Measurements from ENCODE around the gene YWHAG.
"Not testable (repeated sequence)": the region's sequence is repeated elsewhere in the genome, so short reads cannot be mapped to it uniquely, and the experiment has no call there.

Gene YWHAG

DNA sequence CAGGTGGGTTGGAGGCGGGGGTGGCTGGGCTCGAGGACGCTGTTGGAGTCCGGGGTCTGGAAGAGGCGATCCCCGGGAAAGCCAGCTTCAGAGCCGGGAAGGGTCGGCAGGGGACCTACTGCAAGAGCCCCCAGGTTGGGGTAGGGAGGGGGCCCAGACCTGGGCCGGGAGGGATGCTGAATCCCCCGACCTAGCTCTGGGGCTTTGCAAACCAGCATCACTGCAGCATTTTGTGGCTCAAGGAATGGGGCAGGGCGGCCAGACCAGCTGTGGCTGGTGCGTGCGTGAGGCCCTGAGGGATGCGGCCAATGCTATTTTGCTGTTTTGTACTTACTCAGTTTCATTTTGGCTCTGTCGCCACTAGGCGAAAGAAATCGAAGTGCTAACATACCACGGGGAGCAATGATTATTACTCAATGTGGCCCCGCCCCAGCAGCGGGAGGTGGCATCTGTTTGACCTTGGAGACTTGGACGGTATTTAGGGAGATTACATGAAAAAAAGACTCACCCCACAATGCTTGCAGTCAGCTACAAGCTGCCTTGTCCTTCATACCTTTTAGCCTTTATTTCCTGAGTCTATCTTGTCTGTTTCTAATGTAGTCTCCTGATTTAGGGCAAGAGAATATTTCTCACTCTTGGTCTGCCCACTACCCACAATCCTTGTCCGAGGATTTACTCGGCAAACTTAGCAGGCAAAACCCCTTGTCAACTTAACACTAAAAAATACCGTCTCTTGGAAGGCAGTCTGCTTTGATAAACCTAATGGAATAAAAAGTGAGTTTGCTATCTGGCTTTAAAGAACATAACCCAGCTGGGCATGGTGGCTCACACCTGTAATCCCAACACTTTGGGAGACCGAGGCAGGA lies 40.1 kb downstream of the YWHAG start:
- peak; percentile 42 for DNase-seq (ENCODE audit: low read depth)

DNA sequence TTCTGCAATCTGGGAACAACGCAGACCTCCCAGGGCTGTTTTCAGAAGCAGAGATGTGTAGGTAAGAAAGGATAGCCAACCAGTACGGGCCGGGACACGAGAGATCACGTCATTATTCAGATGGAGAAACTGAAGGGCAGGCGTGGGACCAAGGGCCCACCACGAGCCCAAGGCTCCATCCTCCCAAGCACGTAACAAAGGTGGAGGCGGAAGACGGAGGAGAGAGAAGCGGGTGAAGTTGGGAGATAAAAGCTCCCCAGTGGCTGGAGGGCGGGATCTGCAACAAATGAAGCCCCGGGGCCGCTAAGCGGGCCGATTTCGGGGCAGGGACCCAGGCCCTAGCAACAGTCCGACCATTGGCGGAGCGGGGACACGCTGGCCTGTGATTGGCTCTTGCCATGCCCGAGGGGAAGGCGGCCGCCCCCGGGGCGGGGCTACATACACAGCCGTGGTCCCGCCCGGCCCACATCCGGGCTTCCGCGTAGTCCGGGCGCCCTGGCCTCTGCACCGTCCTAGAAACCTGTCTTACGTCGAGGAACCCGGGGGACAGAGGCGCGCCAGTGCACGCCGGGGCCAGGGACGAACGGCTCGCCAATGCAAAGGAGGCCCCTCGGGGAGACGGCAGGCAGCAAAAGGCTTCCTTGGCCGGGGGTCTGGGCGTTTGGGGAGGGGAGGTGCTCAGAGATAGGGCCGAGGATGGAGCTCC lies 40.9 kb downstream of the YWHAG start:
- peak; percentile 92 for DNase-seq (ENCODE audit: low read depth)

GRCh38 chr7:76316984-76317781 lies 41.6 kb downstream of the YWHAG start:
- no peak for DNase-seq (ENCODE audit: low read depth)

DNA sequence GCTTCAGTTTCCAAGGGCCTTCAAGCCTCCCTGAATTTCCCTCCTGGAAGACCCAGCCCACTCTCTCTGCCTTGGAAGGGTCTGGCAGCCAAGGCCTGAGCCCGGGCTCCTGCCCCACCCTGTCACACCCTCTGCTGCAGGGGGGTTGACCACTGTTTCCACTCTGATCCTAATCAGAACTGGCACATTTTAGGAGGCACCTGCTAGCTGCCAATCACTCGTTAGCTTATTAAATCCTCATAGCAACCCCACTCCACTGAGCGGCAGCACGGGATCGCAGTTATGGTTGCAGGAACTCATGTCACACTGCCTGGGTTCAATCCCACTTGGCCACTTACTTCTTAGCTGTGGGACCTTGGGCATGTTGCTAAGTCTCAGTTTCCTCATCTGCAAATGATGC lies 43.4 kb downstream of the YWHAG start:
- no peak for DNase-seq (ENCODE audit: low read depth)

DNA sequence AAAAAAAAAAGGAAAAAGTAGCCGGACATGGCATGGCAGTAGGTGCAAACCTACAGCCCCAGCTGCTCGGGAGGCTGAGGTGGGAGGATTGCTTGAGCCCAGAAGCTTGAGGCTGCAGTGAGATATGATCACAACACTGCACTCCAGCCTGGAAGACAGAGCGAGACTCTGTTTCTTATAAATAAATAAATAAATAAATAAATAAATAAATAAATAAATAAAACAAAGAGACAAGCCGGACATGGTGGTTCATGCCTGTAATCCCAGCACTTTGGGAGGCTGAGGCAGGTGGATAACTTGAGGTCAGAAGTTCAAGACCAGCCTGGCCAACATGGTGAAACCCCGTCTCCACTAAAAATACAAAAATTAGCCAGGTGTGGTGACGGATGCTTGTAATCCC lies 44.1 kb downstream of the YWHAG start:
- not testable (repeated sequence) for DNase-seq (ENCODE audit: low read depth)

DNA sequence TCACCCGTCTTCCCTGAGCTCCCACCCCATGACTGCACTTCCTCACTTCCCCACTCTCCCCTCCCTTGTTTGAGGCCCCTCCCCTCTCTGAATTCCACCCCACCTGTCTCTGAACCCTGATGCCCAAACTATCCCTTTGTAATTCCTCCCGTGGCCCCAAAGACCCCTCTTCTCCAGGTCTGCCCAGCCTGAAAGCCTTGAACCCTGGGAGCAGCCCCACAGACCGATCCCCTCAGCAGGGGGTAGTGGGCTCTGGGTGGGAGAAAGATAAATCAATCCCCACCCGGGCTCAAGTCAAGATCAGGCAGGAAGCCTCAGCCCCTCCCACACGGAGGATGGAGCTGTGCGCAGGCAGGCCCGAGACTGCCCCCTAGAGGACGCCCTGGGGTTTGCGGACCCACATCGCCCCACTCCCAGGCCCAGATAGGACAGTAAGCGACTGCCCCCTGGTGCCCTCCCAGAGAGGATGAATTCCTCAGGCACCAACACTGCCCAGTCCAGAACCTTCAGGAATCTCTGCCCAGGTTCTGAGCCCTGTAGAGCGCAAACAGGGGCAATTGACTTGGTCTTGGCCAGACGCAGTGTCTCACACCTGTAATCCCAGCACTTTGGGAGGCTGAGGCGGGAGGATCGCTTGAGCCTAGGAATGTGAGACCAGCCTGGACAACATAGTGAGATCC lies 44.6 kb downstream of the YWHAG start:
- DNase-seq (ENCODE audit: low read depth) = peak; percentile 94

- not testable (repeated sequence) for DNase-seq (ENCODE audit: low read depth)
Observed at GRCh38 chr7:76311838-76312237, 47.0 kb downstream of the YWHAG start.

- no peak for DNase-seq (ENCODE audit: low read depth)
Observed at GRCh38 chr7:76310102-76310957, 48.5 kb downstream of the YWHAG start.

DNA sequence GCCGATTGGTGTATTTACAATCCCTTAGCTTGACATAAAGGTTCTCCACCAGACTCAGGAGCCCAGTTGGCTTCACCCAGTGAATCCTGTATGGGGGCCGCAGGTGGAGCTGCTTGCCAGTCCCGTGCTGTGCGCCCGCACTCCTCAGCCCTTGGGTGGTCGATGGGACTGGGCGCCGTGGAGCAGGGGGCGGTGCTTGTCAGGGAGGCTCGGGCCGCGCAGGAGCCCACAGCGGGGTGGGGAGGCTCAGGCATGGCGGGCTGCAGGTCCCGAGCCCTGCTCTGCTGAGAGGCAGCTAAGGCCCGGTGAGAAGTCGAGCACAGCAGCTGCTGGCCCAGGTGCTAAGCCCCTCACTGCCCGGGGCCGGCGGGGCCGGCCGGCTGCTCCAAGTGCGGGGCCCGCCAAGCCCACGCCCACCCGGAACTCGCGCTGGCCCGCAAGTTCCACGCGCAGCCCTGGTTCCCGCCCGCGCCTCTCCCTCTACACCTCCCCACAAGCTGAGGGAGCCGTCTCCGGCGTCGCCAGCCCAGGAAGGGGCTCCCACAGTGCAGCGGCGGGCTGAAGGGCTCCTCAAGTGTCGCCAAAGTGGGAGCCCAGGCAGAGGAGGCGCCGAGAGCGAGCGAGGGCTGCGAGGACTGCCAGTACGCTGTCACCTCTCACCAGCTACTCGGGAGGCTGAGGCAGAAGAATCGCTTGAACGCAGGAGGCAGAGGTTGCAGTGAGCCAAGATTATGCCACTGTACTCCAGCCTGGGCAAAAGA lies 49.3 kb downstream of the YWHAG start:
- not testable (repeated sequence) for DNase-seq (ENCODE audit: low read depth)

- DNase-seq (ENCODE audit: low read depth) = not testable (repeated sequence)
Observed at GRCh38 chr7:76308874-76309273, 49.9 kb downstream of the YWHAG start.

- no peak for DNase-seq (ENCODE audit: low read depth)
Observed at GRCh38 chr7:76304888-76305375, 53.9 kb downstream of the YWHAG start.

GRCh38 chr7:76303202-76304147 lies 55.3 kb downstream of the YWHAG start:
- peak; percentile 74 for DNase-seq (ENCODE audit: low read depth)

- peak; percentile 61 for DNase-seq (ENCODE audit: low read depth)
Observed at GRCh38 chr7:76302347-76303201, 56.2 kb downstream of the YWHAG start, which contains the start of gene HSPB1. Gene HSPB1 (plus strand): TSS chr7:76302673. CDS start chr7:76302713, 40 bp downstream.

DNA sequence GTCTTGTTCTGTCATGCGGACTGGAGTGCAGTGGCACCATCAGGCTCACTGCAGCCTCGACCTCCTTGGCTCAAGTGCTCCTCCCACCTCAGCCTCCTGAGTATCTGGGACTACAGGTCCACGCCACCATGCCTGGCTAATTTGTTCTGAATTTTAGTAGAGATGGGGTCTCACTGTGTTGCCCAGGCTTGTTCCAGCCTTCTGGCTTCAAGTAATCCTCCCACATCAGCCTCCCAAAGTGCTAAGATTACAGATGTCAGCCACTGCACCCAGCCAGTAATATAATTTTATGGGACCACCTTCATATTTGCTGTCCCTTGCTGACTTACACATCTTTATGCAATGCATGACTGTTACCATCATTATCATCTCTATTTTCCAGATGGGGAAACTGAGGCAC lies 57.8 kb downstream of the YWHAG start:
- DNase-seq (ENCODE audit: low read depth) = no peak

DNA sequence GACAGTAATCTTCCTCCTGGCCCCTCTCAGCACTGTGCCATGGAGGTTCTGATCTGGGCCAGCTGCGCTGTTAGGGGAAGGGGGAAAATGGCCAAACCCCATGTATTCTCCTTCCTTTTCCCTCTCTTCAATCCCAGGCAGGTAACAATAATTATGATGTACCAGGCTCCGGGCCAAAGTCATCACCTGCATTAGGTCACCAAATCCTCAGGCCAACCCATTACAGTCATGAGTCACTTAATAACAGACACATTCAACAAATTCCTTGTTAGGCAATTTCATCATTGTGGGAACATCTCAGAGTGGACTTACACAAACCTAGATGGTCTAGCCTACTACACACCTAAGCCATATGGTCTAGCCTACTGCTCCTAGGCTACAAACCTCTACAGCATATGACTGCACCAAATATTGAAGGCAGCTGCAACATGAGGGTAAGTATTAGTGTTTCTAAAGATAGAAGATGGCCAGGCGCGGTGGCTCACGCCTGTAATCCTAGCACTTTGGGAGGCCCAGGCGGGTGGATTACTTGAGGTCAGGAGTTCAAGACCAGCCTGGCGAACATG lies 58.5 kb downstream of the YWHAG start:
- no peak for DNase-seq (ENCODE audit: low read depth)

DNA sequence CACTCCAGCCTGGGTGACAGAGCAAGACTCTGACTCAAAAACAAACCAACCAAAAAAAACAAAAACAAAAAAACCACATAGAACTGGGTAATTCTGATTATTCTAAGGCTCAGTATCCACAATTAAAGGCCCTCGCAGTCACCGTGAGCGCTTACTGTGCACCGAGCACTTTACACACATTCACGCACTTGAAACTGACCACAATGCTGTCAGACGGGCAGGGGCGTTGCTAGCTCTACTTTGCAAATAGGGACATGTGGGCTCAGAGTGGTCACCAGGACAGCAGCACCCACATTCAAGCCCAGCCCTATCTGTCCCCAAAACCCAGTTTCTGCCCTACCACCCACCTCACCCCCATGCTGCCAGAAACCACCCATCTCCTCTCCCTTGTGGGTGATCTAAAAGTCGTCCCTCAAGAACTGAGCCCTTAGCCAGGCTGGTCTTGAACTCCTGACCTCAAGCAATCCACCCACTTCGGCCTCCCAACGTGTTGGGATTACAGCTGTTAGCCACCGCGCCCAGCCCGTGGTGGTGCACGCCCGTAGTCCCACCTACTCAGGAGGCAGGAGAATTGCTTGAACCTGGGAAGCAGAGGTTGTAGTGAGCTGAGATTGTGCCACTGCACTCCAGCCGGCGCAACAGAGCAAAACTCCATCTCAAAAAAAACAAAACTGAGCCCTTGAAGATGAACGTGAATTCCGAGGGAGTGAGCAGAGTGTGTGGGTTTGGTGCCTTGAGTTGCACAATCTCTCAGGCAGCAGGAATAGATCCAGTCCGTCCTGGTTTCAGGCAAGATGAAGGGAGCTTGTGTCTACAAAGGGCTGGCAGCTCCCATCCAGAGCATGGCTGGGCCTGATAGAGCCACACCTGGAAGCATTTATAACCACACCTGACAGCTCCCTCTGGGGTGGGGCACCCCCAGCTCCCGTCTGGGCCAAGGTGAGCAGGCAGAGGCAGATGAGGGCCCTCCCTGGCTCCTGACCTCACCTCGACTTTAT lies 61.7 kb downstream of the YWHAG start:
- no peak for DNase-seq (ENCODE audit: low read depth)

All from activated T-cell treated with anti-CD3 and anti-CD28 coated beads for 1 hour (primary cell).